Colonic mucosa (tissue), 4 donors: ENCODE data around the gene VPS13C. TPM values are rescaled to one million over a fixed set of nuclear protein-coding genes. Genes with fewer than 3 reads are reported as not detected.

Experiments
- DNase-seq: peaks from one replicate; pipeline ENCODE4 v3.0.0-alpha.2; 2020
- H3K27ac ChIP-seq: fragments of 200-600 bp; one replicate; pipeline ENCODE4 v1.8.0; 2021
- H3K27me3 ChIP-seq: fragments of 200-600 bp; one replicate; pipeline ENCODE4 v1.8.0; 2021
- H3K36me3 ChIP-seq: fragments of 200-600 bp; one replicate; pipeline ENCODE4 v1.8.0; 2021
- H3K4me1 ChIP-seq: fragments of 200-600 bp; one replicate; pipeline ENCODE4 v1.8.0; 2021; ENCODE audit warnings: mild to moderate bottlenecking
- H3K4me3 ChIP-seq: fragments of 200-600 bp; one replicate; pipeline ENCODE4 v1.8.0; 2021
- H3K9ac ChIP-seq, 2 donors: one replicate each; pipeline ENCODE4 v1.7.0; 2013; ENCODE audit warnings: control low read depth in 2 of 2, low read depth in 2 of 2, low read length in 2 of 2
- H3K9me3 ChIP-seq: fragments of 200-600 bp; one replicate; pipeline ENCODE4 v1.8.0; 2021
- intact Hi-C: fragments of 100-400 bp; cut with DNase I; formaldehyde crosslinking; loops from one replicate; pipeline ENCODE4 v1.14.1; 2022
- total RNA-seq, 2 donors: library from RNA; stranded (reverse); fragmentation: NEBNext Ultra II Directional in 1 of 2; extraction: Animal tissue kit (Norgen Biotek cat#: 25700) in 1 of 2; gene quantifications; one replicate each; pipeline ENCODE4 v1.2.1, GENCODE V29; 2021
- TF ChIP-seq, protein P1 (sequence below): fragments of 200-600 bp; IDR thresholded peaks from one replicate; pipeline ENCODE4 v1.8.0; 2022; ENCODE audit warnings: antibody characterized with exemption, mild to moderate bottlenecking
- donor health status: healthy.
- donor health status: DM: no; HTN: no; CAD: no.
- donor health status: DM: no; HTN: no; CAD: no.

VPS13C gene
- total RNA-seq, 2 donors from 2014 or later = 33.9 to 56.5 TPM

GRCh38 chr15:61935493-61935892 lies 124.8 kb downstream of the VPS13C start:
- intact Hi-C loops = no loop called here
- Histone ChIP-seq H3K27ac (no peak overlapping the region), H3K4me3 (no peak overlapping the region), H3K4me1 (no peaks in the 10 kb centered on the region), H3K9me3 (no peaks in the 10 kb centered on the region), H3K36me3 (no peaks in the 10 kb centered on the region), H3K9ac (no peak overlapping the region), H3K27me3 (no peaks in the 10 kb centered on the region)
- no peak for DNase-seq
- TF ChIP-seq, protein P1, sequence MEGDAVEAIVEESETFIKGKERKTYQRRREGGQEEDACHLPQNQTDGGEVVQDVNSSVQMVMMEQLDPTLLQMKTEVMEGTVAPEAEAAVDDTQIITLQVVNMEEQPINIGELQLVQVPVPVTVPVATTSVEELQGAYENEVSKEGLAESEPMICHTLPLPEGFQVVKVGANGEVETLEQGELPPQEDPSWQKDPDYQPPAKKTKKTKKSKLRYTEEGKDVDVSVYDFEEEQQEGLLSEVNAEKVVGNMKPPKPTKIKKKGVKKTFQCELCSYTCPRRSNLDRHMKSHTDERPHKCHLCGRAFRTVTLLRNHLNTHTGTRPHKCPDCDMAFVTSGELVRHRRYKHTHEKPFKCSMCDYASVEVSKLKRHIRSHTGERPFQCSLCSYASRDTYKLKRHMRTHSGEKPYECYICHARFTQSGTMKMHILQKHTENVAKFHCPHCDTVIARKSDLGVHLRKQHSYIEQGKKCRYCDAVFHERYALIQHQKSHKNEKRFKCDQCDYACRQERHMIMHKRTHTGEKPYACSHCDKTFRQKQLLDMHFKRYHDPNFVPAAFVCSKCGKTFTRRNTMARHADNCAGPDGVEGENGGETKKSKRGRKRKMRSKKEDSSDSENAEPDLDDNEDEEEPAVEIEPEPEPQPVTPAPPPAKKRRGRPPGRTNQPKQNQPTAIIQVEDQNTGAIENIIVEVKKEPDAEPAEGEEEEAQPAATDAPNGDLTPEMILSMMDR = no peak

DNA sequence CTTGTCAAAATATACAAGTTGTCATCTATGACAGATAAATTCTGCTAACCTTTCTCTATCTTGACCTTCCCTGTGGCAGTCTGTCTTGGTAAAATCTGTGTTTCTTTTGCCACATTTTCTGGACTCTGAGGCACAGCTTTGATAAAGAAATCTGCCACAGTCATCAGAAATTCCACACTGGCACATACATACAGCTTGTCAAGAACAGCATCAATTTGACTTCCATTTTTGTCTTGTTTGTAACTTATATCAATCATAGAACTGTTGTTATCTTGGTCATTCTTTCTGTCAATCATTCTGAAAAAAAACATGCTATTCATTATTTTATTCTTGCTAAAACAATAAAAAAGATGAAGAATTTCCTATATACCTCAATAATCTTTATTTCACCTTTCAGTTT lies 130.8 kb downstream of the VPS13C start:
- H3K27ac ChIP-seq = no peak overlapping the region
- H3K9me3 ChIP-seq = no peaks in the 10 kb centered on the region
- H3K4me3 ChIP-seq = no peak overlapping the region
- TF ChIP-seq, protein P1 = no peak
- no peak overlapping the region for H3K9ac ChIP-seq
- DNase-seq = no peak
- no peaks in the 10 kb centered on the region for H3K27me3 ChIP-seq
- H3K4me1 ChIP-seq = no peaks in the 10 kb centered on the region
- no peaks in the 10 kb centered on the region for H3K36me3 ChIP-seq
- intact Hi-C loops = no loop called here

- intact Hi-C loops = no loop called here
- no peak overlapping the region for H3K9ac ChIP-seq
- TF ChIP-seq, protein P1 = no peak
- no peak overlapping the region for H3K27ac ChIP-seq
- no peaks in the 10 kb centered on the region for H3K4me1 ChIP-seq
- H3K4me3 ChIP-seq = no peak overlapping the region
- H3K36me3 ChIP-seq = no peaks in the 10 kb centered on the region
- no peak for DNase-seq
- H3K27me3 ChIP-seq = no peaks in the 10 kb centered on the region
- no peaks in the 10 kb centered on the region for H3K9me3 ChIP-seq
Measured at GRCh38 chr15:61923173-61923572, 137.1 kb downstream of the VPS13C start.

DNA sequence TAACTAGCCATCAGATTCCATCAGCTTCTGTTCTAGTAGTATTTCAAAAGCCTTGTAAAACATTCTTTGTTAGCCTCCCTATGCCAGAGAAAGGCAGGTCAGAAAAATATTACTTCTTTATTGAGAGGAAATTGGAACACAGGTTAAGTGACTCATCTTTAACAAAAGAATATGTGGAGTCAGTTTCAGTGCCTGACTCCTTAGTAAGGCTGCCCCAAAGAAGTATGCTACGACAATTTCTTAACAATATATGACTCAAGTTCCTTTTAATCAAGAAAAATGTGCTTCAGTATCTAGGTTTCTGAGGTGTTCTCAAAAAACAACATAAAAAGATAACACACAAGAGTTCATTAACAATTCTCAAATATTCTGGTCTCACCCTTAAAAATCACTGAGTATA lies 139.2 kb downstream of the VPS13C start:
- no peaks in the 10 kb centered on the region for H3K4me1 ChIP-seq
- no peaks in the 10 kb centered on the region for H3K9me3 ChIP-seq
- no peaks in the 10 kb centered on the region for H3K27me3 ChIP-seq
- H3K9ac ChIP-seq = no peak overlapping the region
- TF ChIP-seq, protein P1 = no peak
- H3K36me3 ChIP-seq = peaks cover 8% of the 10 kb centered on the region
- no peak for DNase-seq
- intact Hi-C loops = no loop called here
- no peak overlapping the region for H3K4me3 ChIP-seq
- H3K27ac ChIP-seq = no peak overlapping the region

- DNase-seq = no peak
- Histone ChIP-seq H3K4me1 (no peaks in the 10 kb centered on the region), H3K9ac (no peak overlapping the region), H3K4me3 (no peak overlapping the region), H3K36me3 (peaks cover 8% of the 10 kb centered on the region), H3K27me3 (no peaks in the 10 kb centered on the region), H3K27ac (no peak overlapping the region), H3K9me3 (no peaks in the 10 kb centered on the region)
- intact Hi-C loops = no loop called here
- TF ChIP-seq, protein P1 = no peak
Measured at GRCh38 chr15:61917457-61917856, 142.8 kb downstream of the VPS13C start.

GRCh38 chr15:61916104-61916503 lies 144.1 kb downstream of the VPS13C start:
- TF ChIP-seq, protein P1 = no peak
- peaks cover 8% of the 10 kb centered on the region for H3K36me3 ChIP-seq

More at GRCh38 chr15:61916104-61916503, 144.1 kb downstream of the VPS13C start:
- Histone ChIP-seq H3K4me3 (no peak overlapping the region), H3K4me1 (no peaks in the 10 kb centered on the region), H3K9me3 (no peaks in the 10 kb centered on the region), H3K27ac (no peak overlapping the region), H3K9ac (no peak overlapping the region), H3K27me3 (no peaks in the 10 kb centered on the region)
- intact Hi-C loops = no loop called here
- DNase-seq = no peak
